ENCODE measurements around the gene KCNQ1. TPM values are rescaled to one million over a fixed set of nuclear protein-coding genes. Genes with fewer than 3 reads are reported as not detected.

KCNQ1 gene
- total and polyA plus RNA-seq, 8 donors = 7.1 to 37.7 (median 9.9) TPM

- Histone ChIP-seq H3K36me3 (peaks cover 0 to 21% of the 10 kb centered on the region in 2 donors), H3K27ac (no peak overlapping the region), H3K4me1 (no peaks in the 10 kb centered on the region), H3K27me3 (no peaks in the 10 kb centered on the region), H3K4me3 (no peak overlapping the region), H3K9me3 (no peaks in the 10 kb centered on the region)
- intact Hi-C loops (cut with DNase I) = no loop called here
- TF ChIP-seq, protein P1, sequence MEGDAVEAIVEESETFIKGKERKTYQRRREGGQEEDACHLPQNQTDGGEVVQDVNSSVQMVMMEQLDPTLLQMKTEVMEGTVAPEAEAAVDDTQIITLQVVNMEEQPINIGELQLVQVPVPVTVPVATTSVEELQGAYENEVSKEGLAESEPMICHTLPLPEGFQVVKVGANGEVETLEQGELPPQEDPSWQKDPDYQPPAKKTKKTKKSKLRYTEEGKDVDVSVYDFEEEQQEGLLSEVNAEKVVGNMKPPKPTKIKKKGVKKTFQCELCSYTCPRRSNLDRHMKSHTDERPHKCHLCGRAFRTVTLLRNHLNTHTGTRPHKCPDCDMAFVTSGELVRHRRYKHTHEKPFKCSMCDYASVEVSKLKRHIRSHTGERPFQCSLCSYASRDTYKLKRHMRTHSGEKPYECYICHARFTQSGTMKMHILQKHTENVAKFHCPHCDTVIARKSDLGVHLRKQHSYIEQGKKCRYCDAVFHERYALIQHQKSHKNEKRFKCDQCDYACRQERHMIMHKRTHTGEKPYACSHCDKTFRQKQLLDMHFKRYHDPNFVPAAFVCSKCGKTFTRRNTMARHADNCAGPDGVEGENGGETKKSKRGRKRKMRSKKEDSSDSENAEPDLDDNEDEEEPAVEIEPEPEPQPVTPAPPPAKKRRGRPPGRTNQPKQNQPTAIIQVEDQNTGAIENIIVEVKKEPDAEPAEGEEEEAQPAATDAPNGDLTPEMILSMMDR (IDR thresholded peaks at IDR 0.05) = no peak
- DNase-seq (peak in 1 of 4 donors; percentile 66), ATAC-seq (no peak)
Measured at GRCh38 chr11:2572491-2573239, 127.9 kb downstream of the KCNQ1 start.

DNA sequence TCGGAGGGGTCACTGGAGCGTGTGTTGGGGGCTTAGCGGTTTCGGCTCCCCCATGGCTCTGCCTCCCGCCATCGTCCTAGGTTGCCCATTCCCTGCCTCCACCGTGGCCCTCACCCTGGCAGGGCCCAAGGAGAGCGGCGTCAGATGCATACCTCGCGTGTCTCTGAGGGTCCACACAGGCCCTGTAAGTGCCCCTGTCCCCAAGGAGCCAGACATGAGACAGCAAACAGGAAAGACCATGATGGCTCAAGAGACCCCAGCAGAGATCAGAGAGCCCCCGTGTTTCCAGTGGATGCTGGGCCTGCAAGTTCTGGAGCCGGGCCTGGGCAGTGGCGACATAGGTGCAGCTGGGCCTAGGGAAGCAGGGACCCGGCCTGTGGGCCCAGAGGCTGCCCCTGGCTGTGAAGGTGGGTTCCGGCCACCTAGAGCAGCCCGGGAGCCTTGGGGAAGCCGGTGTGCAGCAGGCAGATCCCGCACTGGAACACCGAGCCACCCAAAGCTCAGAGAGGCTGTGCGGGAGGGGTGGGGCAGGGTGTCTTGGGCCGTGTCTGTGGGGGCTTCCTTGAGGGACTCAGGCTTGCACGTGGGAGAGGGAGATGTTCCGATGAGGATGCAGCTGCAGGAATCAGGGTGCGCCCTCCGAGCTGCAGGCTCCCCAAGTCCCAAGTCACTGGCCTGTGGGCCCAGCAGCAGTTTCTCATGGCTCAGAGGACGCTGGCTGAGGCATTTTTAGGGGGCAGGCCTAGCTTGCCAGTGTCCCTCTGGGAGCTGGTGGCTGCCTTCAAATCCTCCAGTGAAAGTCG, 128.6 kb downstream of the KCNQ1 start:
- TF ChIP-seq, protein P1 (IDR thresholded peaks at IDR 0.05) = no peak
- Histone ChIP-seq H3K27ac (no peak overlapping the region), H3K4me3 (no peak overlapping the region), H3K4me1 (no peaks in the 10 kb centered on the region), H3K27me3 (no peaks in the 10 kb centered on the region), H3K9me3 (no peaks in the 10 kb centered on the region), H3K36me3 (peaks cover 0 to 21% of the 10 kb centered on the region in 2 donors)
- peak in 2 of 4 donors; percentile 26 to 63 for DNase-seq
- ATAC-seq = no peak
- intact Hi-C loops (cut with DNase I) = no loop called here

DNA sequence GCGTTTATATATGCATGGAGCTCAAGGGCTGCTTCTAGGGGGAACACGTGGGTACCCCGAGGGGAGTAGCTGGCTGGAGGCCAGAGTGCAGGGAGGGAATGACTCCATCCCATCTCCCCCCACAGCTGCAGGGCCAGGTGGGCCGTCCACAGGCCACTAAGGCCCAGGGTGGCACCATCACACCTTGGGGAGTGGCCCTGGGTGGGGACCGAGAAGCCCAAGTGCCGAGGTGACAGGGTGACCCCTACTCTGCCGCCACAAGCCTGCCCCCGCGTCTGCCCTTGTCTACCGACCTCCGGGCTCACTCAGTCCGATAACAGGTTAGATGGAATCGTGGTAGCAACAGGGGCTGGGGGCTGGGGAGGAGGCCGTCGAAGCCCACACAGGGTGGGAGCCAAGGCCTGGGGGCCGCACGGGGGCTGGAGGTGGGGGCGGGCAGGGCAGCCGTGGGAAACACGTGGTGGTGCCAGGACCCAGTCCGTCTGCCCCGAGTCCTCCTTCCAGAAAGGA, 129.3 kb downstream of the KCNQ1 start:
- no peaks in the 10 kb centered on the region for H3K9me3 ChIP-seq
- H3K4me1 ChIP-seq = no peaks in the 10 kb centered on the region
- no peak overlapping the region for H3K4me3 ChIP-seq
- TF ChIP-seq, protein P1 (IDR thresholded peaks at IDR 0.05) = no peak
- peaks cover 0 to 21% of the 10 kb centered on the region in 2 donors for H3K36me3 ChIP-seq
- no peaks in the 10 kb centered on the region for H3K27me3 ChIP-seq
- H3K27ac ChIP-seq = no peak overlapping the region
- intact Hi-C loops (cut with DNase I) = no loop called here
- no peak for ATAC-seq
- peak in 1 of 4 donors; percentile 54 for DNase-seq

GRCh38 chr11:2574553-2575535, 130.0 kb downstream of the KCNQ1 start:
- ATAC-seq (no peak), DNase-seq (peak in 2 of 4 donors; percentile 22 to 69)
- intact Hi-C loops (cut with DNase I) = no loop called here
- H3K4me1 ChIP-seq = no peaks in the 10 kb centered on the region
- no peak overlapping the region for H3K4me3 ChIP-seq
- H3K9me3 ChIP-seq = no peaks in the 10 kb centered on the region
- no peak overlapping the region for H3K27ac ChIP-seq
- TF ChIP-seq, protein P1 (IDR thresholded peaks at IDR 0.05) = no peak
- no peaks in the 10 kb centered on the region for H3K27me3 ChIP-seq
- peaks cover 0 to 21% of the 10 kb centered on the region in 2 donors for H3K36me3 ChIP-seq
